HEK293 (cell line): ENCODE data around the gene RAD9B.

ENCODE experiments used
- GLIS1 ChIP-seq: fragments of 450-650 bp; formaldehyde crosslinking; IDR thresholded peaks from 2 replicates; pipeline ENCODE4 v1.5.1; 2016; ENCODE audit warnings: missing biosample characterization, missing genetic modification characterization
- KLF7 ChIP-seq: fragments of 450-650 bp; formaldehyde crosslinking; IDR thresholded peaks from 2 replicates; pipeline ENCODE4 v1.5.1; 2016; ENCODE audit warnings: missing biosample characterization, missing genetic modification characterization, borderline replicate concordance
- SCRT1 ChIP-seq: fragments of 450-650 bp; formaldehyde crosslinking; IDR thresholded peaks from 2 replicates; pipeline ENCODE4 v1.5.1; 2016; ENCODE audit warnings: missing biosample characterization, missing genetic modification characterization, borderline replicate concordance
- SP2 ChIP-seq: fragments of 450-650 bp; formaldehyde crosslinking; IDR thresholded peaks from 2 replicates; pipeline ENCODE4 v1.5.1; 2016; ENCODE audit warnings: missing biosample characterization, missing genetic modification characterization
- WT1 ChIP-seq: fragments of 450-650 bp; formaldehyde crosslinking; IDR thresholded peaks from 2 replicates; pipeline ENCODE4 v1.5.1; 2016; ENCODE audit warnings: missing biosample characterization, missing genetic modification characterization
- ZBTB48 ChIP-seq: fragments of 450-650 bp; formaldehyde crosslinking; IDR thresholded peaks from 2 replicates; pipeline ENCODE4 v1.5.1; 2016; ENCODE audit warnings: missing biosample characterization, missing genetic modification characterization
- ZNF10 ChIP-seq: fragments of 450-650 bp; formaldehyde crosslinking; IDR thresholded peaks from 2 replicates; pipeline ENCODE4 v1.5.1; 2017; ENCODE audit warnings: missing biosample characterization, missing genetic modification characterization
- ZNF133 ChIP-seq: fragments of 450-650 bp; formaldehyde crosslinking; IDR thresholded peaks from 2 replicates; pipeline ENCODE4 v1.5.1; 2016; ENCODE audit warnings: missing biosample characterization, missing genetic modification characterization
- ZNF157 ChIP-seq: fragments of 450-650 bp; formaldehyde crosslinking; IDR thresholded peaks from 2 replicates; pipeline ENCODE4 v1.5.1; 2016; ENCODE audit warnings: missing biosample characterization, missing genetic modification characterization
- ZNF16 ChIP-seq: fragments of 450-650 bp; formaldehyde crosslinking; IDR thresholded peaks from 2 replicates; pipeline ENCODE4 v1.5.1; 2016; ENCODE audit warnings: low read depth, missing biosample characterization, missing genetic modification characterization
- ZNF341 ChIP-seq: fragments of 450-650 bp; formaldehyde crosslinking; IDR thresholded peaks from 2 replicates; pipeline ENCODE4; 2016; ENCODE audit warnings: low read depth, missing biosample characterization, missing genetic modification characterization
- ZNF426 ChIP-seq: fragments of 450-650 bp; formaldehyde crosslinking; IDR thresholded peaks from 2 replicates; pipeline ENCODE4 v1.5.1; 2017; ENCODE audit warnings: missing biosample characterization, missing genetic modification characterization, mild to moderate bottlenecking, inconsistent platforms, moderate library complexity
- ZNF521 ChIP-seq: fragments of 450-650 bp; formaldehyde crosslinking; IDR thresholded peaks from 2 replicates; pipeline ENCODE4 v1.5.1; 2017; ENCODE audit warnings: missing biosample characterization, mild to moderate bottlenecking, missing genetic modification characterization
- ZNF600 ChIP-seq: fragments of 450-650 bp; formaldehyde crosslinking; IDR thresholded peaks from 2 replicates; pipeline ENCODE4 v1.5.1; 2016; ENCODE audit warnings: missing biosample characterization, missing genetic modification characterization
- ZNF654 ChIP-seq: fragments of 450-650 bp; formaldehyde crosslinking; IDR thresholded peaks from 2 replicates; pipeline ENCODE4 v1.5.1; 2016; ENCODE audit warnings: low read depth, missing biosample characterization, missing genetic modification characterization
- ZNF776 ChIP-seq: fragments of 450-650 bp; formaldehyde crosslinking; IDR thresholded peaks from 2 replicates; pipeline ENCODE4 v1.5.0; 2017; ENCODE audit warnings: missing biosample characterization, missing genetic modification characterization, borderline replicate concordance
- ZSCAN16 ChIP-seq: fragments of 450-650 bp; formaldehyde crosslinking; IDR thresholded peaks from 2 replicates; pipeline ENCODE4 v1.5.1; 2016; ENCODE audit warnings: missing biosample characterization, missing genetic modification characterization
- TF ChIP-seq, protein P1 (sequence below): fragments of 450-650 bp; formaldehyde crosslinking; IDR thresholded peaks from 2 replicates; pipeline ENCODE4 v1.5.1; 2016; ENCODE audit warnings: missing biosample characterization, missing genetic modification characterization, borderline replicate concordance
- TF ChIP-seq, protein P2 (sequence below): fragments of 450-650 bp; formaldehyde crosslinking; IDR thresholded peaks from 2 replicates; pipeline ENCODE4 v1.5.1; 2016; ENCODE audit warnings: missing biosample characterization, missing genetic modification characterization
- TF ChIP-seq, protein P3 (sequence below): sonication (generic); formaldehyde crosslinking; IDR thresholded peaks from 2 replicates; pipeline ENCODE4 v1.8.1; 2022; ENCODE audit warnings: mild to moderate bottlenecking, moderate library complexity, missing genetic modification reagents
- TF ChIP-seq, protein P4 (sequence below): fragments of 450-650 bp; formaldehyde crosslinking; IDR thresholded peaks from 2 replicates; pipeline ENCODE4 v1.5.1; 2017; ENCODE audit warnings: missing biosample characterization, missing genetic modification characterization
- TF ChIP-seq, protein P5 (sequence below): fragments of 450-650 bp; formaldehyde crosslinking; conservative IDR thresholded peaks from 2 replicates; pipeline ENCODE4 v1.5.1; 2016; ENCODE audit warnings: low read depth, missing biosample characterization, missing genetic modification characterization
- TF ChIP-seq, protein P6 (sequence below): fragments of 450-650 bp; formaldehyde crosslinking; IDR thresholded peaks from 2 replicates; pipeline ENCODE4 v1.5.1; 2016; ENCODE audit warnings: missing biosample characterization, missing genetic modification characterization

RAD9B gene

DNA sequence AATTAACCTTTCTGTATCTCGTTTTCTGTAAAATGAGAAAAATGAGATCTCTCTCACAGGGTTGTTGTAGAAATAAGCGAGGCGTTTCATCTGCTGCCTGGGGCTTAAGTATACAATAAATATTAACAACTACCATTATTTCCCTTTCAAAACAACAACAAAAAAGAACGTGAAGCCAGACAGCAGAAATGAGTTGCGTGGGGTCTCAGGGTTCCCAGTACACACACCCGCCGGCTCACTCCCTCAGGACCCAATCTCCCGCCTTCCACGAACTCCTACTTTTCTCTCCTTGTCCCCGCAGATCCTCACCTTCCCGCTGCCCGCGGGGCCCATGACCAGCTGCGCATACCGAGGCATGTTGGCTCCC, 34.3 kb upstream of the RAD9B start (continued):
- TF ChIP-seq, protein P1, sequence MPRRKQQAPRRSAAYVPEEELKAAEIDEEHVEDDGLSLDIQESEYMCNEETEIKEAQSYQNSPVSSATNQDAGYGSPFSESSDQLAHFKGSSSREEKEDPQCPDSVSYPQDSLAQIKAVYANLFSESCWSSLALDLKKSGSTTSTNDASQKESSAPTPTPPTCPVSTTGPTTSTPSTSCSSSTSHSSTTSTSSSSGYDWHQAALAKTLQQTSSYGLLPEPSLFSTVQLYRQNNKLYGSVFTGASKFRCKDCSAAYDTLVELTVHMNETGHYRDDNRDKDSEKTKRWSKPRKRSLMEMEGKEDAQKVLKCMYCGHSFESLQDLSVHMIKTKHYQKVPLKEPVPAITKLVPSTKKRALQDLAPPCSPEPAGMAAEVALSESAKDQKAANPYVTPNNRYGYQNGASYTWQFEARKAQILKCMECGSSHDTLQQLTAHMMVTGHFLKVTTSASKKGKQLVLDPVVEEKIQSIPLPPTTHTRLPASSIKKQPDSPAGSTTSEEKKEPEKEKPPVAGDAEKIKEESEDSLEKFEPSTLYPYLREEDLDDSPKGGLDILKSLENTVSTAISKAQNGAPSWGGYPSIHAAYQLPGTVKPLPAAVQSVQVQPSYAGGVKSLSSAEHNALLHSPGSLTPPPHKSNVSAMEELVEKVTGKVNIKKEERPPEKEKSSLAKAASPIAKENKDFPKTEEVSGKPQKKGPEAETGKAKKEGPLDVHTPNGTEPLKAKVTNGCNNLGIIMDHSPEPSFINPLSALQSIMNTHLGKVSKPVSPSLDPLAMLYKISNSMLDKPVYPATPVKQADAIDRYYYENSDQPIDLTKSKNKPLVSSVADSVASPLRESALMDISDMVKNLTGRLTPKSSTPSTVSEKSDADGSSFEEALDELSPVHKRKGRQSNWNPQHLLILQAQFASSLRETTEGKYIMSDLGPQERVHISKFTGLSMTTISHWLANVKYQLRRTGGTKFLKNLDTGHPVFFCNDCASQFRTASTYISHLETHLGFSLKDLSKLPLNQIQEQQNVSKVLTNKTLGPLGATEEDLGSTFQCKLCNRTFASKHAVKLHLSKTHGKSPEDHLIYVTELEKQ (tag by site-specific recombination), result no peak
- TF ChIP-seq ZNF654, result no peak
- no peak for TF ChIP-seq ZNF521 (tag by site-specific recombination)
- TF ChIP-seq ZSCAN16, result no peak
- peak; percentile 44 for TF ChIP-seq GLIS1 (tag by site-specific recombination)
- TF ChIP-seq ZNF600 (tag by site-specific recombination), result no peak
- TF ChIP-seq ZNF341, result no peak
- TF ChIP-seq, protein P2, sequence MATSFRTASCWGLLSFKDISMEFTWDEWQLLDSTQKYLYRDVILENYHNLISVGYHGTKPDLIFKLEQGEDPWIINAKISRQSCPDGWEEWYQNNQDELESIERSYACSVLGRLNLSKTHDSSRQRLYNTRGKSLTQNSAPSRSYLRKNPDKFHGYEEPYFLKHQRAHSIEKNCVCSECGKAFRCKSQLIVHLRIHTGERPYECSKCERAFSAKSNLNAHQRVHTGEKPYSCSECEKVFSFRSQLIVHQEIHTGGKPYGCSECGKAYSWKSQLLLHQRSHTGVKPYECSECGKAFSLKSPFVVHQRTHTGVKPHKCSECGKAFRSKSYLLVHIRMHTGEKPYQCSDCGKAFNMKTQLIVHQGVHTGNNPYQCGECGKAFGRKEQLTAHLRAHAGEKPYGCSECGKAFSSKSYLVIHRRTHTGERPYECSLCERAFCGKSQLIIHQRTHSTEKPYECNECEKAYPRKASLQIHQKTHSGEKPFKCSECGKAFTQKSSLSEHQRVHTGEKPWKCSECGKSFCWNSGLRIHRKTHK (tag by site-specific recombination), result no peak
- TF ChIP-seq ZNF10 (tag by site-specific recombination), result no peak
- TF ChIP-seq ZBTB48 (tag by site-specific recombination), result peak; percentile 96
- TF ChIP-seq KLF7, result no peak
- no peak for TF ChIP-seq ZNF157
- TF ChIP-seq SCRT1, result no peak
- no peak for TF ChIP-seq ZNF133 (tag by site-specific recombination)
- TF ChIP-seq, protein P3, sequence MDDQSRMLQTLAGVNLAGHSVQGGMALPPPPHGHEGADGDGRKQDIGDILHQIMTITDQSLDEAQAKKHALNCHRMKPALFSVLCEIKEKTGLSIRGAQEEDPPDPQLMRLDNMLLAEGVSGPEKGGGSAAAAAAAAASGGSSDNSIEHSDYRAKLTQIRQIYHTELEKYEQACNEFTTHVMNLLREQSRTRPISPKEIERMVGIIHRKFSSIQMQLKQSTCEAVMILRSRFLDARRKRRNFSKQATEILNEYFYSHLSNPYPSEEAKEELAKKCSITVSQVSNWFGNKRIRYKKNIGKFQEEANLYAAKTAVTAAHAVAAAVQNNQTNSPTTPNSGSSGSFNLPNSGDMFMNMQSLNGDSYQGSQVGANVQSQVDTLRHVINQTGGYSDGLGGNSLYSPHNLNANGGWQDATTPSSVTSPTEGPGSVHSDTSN (CRISPR knock-in tag), result no peak
- TF ChIP-seq, protein P4, sequence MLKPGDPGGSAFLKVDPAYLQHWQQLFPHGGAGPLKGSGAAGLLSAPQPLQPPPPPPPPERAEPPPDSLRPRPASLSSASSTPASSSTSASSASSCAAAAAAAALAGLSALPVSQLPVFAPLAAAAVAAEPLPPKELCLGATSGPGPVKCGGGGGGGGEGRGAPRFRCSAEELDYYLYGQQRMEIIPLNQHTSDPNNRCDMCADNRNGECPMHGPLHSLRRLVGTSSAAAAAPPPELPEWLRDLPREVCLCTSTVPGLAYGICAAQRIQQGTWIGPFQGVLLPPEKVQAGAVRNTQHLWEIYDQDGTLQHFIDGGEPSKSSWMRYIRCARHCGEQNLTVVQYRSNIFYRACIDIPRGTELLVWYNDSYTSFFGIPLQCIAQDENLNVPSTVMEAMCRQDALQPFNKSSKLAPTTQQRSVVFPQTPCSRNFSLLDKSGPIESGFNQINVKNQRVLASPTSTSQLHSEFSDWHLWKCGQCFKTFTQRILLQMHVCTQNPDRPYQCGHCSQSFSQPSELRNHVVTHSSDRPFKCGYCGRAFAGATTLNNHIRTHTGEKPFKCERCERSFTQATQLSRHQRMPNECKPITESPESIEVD (tag by site-specific recombination), result no peak
- no peak for TF ChIP-seq ZNF426
- TF ChIP-seq ZNF16 (tag by site-specific recombination), result no peak
- TF ChIP-seq, protein P5, sequence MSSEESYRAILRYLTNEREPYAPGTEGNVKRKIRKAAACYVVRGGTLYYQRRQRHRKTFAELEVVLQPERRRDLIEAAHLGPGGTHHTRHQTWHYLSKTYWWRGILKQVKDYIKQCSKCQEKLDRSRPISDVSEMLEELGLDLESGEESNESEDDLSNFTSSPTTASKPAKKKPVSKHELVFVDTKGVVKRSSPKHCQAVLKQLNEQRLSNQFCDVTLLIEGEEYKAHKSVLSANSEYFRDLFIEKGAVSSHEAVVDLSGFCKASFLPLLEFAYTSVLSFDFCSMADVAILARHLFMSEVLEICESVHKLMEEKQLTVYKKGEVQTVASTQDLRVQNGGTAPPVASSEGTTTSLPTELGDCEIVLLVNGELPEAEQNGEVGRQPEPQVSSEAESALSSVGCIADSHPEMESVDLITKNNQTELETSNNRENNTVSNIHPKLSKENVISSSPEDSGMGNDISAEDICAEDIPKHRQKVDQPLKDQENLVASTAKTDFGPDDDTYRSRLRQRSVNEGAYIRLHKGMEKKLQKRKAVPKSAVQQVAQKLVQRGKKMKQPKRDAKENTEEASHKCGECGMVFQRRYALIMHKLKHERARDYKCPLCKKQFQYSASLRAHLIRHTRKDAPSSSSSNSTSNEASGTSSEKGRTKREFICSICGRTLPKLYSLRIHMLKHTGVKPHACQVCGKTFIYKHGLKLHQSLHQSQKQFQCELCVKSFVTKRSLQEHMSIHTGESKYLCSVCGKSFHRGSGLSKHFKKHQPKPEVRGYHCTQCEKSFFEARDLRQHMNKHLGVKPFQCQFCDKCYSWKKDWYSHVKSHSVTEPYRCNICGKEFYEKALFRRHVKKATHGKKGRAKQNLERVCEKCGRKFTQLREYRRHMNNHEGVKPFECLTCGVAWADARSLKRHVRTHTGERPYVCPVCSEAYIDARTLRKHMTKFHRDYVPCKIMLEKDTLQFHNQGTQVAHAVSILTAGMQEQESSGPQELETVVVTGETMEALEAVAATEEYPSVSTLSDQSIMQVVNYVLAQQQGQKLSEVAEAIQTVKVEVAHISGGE (tag by site-specific recombination), result 0 out of 2 replicates have a peak, but pooled peaks have one; percentile 18
- TF ChIP-seq, protein P6, sequence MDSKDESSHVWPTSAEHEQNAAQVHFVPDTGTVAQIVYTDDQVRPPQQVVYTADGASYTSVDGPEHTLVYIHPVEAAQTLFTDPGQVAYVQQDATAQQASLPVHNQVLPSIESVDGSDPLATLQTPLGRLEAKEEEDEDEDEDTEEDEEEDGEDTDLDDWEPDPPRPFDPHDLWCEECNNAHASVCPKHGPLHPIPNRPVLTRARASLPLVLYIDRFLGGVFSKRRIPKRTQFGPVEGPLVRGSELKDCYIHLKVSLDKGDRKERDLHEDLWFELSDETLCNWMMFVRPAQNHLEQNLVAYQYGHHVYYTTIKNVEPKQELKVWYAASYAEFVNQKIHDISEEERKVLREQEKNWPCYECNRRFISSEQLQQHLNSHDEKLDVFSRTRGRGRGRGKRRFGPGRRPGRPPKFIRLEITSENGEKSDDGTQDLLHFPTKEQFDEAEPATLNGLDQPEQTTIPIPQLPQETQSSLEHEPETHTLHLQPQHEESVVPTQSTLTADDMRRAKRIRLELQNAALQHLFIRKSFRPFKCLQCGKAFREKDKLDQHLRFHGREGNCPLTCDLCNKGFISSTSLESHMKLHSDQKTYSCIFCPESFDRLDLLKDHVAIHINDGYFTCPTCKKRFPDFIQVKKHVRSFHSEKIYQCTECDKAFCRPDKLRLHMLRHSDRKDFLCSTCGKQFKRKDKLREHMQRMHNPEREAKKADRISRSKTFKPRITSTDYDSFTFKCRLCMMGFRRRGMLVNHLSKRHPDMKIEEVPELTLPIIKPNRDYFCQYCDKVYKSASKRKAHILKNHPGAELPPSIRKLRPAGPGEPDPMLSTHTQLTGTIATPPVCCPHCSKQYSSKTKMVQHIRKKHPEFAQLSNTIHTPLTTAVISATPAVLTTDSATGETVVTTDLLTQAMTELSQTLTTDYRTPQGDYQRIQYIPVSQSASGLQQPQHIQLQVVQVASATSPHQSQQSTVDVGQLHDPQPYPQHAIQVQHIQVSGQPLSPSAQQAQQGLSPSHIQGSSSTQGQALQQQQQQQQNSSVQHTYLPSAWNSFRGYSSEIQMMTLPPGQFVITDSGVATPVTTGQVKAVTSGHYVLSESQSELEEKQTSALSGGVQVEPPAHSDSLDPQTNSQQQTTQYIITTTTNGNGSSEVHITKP (tag by site-specific recombination), result no peak
- no peak for TF ChIP-seq ZNF776 (tag by site-specific recombination)
- TF ChIP-seq WT1 (tag by site-specific recombination), result no peak
- TF ChIP-seq SP2 (tag by site-specific recombination), result no peak
